ENCODE data around the gene MAN1C1.

DNA sequence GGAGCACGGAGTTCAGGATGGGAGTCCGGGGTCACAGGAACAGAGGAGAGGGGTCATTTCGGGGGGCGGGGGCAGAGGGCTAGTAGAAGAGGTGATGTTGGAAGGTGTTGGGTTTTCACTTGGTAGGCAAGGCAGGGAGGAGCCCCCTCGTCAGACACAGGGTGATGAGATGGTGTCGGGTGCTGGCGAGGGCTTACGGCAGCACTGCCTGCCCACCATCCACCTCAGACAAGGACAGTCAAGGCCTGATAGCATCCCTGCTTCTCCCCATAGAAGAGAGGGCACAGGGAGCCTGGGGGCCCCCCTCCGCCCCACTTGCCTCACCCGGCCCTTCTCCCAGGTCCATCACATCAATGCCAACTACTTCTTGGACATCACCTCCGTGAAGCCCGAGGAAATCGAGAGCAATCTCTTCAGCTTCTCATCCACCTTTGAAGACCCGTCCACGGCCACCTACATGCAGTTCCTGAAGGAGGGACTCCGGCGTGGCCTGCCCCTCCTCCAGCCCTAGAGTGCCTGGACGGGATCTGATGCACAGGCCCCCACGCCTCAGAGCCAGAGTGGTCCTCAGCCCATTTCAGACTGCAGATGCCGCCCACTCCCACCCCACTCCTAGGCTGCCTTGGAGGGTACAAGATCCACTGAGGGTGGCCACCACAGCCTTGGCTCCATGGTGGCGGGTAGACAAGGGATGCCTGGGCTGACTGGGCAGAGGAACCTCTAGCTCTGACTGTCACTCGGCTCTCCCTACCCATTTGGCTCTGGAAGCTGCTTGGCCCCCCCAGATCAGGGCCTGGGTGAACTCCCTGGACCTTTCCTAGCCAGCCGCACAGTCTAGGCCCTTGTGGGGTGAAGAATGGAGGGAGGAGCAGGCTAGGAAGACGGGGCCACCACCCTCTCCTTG lies 198.9 kb downstream of the MAN1C1 start:
- TF ChIP-seq, protein P1, sequence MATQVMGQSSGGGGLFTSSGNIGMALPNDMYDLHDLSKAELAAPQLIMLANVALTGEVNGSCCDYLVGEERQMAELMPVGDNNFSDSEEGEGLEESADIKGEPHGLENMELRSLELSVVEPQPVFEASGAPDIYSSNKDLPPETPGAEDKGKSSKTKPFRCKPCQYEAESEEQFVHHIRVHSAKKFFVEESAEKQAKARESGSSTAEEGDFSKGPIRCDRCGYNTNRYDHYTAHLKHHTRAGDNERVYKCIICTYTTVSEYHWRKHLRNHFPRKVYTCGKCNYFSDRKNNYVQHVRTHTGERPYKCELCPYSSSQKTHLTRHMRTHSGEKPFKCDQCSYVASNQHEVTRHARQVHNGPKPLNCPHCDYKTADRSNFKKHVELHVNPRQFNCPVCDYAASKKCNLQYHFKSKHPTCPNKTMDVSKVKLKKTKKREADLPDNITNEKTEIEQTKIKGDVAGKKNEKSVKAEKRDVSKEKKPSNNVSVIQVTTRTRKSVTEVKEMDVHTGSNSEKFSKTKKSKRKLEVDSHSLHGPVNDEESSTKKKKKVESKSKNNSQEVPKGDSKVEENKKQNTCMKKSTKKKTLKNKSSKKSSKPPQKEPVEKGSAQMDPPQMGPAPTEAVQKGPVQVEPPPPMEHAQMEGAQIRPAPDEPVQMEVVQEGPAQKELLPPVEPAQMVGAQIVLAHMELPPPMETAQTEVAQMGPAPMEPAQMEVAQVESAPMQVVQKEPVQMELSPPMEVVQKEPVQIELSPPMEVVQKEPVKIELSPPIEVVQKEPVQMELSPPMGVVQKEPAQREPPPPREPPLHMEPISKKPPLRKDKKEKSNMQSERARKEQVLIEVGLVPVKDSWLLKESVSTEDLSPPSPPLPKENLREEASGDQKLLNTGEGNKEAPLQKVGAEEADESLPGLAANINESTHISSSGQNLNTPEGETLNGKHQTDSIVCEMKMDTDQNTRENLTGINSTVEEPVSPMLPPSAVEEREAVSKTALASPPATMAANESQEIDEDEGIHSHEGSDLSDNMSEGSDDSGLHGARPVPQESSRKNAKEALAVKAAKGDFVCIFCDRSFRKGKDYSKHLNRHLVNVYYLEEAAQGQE (IDR thresholded peaks at IDR 0.05; ENCODE audit: low read depth), result no peak
- TF ChIP-seq YY1 (IDR thresholded peaks at IDR 0.05; ENCODE audit: low read depth), result no peak
- no peak for TF ChIP-seq ZBTB7A (IDR thresholded peaks at IDR 0.05; ENCODE audit: low read depth)
- TF ChIP-seq TAF1 (IDR thresholded peaks at IDR 0.05; ENCODE audit: low read depth), result no peak
- TF ChIP-seq, protein P2, sequence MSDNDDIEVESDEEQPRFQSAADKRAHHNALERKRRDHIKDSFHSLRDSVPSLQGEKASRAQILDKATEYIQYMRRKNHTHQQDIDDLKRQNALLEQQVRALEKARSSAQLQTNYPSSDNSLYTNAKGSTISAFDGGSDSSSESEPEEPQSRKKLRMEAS (IDR thresholded peaks at IDR 0.05), result no peak
